ENCODE results near the gene TBC1D2B. TPM values are rescaled to one million over a fixed set of nuclear protein-coding genes. Genes with fewer than 3 reads are reported as not detected.

The TBC1D2B gene
- total and polyA plus RNA-seq, 3 donors from 2014 or later = 28.9 to 41.5 (median 40.6) TPM

GRCh38 chr15:78032671-78033070 lies 44.8 kb downstream of the TBC1D2B start:
- WGBS, 2 donors = 61 to 79% methylated on average over 4 of the region's 4 CpGs
- Histone ChIP-seq H3K4me3 (no peak overlapping the region), H3K9me3 (no peaks in the 10 kb centered on the region), H3K27ac (peak overlapping the region in 1 of 2 donors; percentile 1), H3K36me3 (ENCODE audit: low read depth, missing control alignments) (no peaks in the 10 kb centered on the region), H3K4me1 (peaks cover 24% of the 10 kb centered on the region), H3K27me3 (no peaks in the 10 kb centered on the region)
- TF ChIP-seq POLR2A (IDR thresholded peaks at IDR 0.05) = no peak
- TF ChIP-seq, protein P1, sequence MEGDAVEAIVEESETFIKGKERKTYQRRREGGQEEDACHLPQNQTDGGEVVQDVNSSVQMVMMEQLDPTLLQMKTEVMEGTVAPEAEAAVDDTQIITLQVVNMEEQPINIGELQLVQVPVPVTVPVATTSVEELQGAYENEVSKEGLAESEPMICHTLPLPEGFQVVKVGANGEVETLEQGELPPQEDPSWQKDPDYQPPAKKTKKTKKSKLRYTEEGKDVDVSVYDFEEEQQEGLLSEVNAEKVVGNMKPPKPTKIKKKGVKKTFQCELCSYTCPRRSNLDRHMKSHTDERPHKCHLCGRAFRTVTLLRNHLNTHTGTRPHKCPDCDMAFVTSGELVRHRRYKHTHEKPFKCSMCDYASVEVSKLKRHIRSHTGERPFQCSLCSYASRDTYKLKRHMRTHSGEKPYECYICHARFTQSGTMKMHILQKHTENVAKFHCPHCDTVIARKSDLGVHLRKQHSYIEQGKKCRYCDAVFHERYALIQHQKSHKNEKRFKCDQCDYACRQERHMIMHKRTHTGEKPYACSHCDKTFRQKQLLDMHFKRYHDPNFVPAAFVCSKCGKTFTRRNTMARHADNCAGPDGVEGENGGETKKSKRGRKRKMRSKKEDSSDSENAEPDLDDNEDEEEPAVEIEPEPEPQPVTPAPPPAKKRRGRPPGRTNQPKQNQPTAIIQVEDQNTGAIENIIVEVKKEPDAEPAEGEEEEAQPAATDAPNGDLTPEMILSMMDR (IDR thresholded peaks at IDR 0.05) = no peak
- intact Hi-C loops (cut with DNase I; ENCODE audit: low total_unique reads) = no loop called here
- DNase-seq = no peak

GRCh38 chr15:78024883-78025282 lies 52.6 kb downstream of the TBC1D2B start:
- intact Hi-C loops (cut with DNase I; ENCODE audit: low total_unique reads) = loop anchor here (2.0 kb wide), 1 partner anchor 40 kb away; no protein-coding TSS in a partner anchor
- Histone ChIP-seq H3K4me1 (peaks cover 23% of the 10 kb centered on the region), H3K9me3 (no peaks in the 10 kb centered on the region), H3K27ac (peak overlapping the region in 1 of 2 donors; percentile 20), H3K27me3 (no peaks in the 10 kb centered on the region), H3K4me3 (no peak overlapping the region), H3K36me3 (ENCODE audit: low read depth, missing control alignments) (no peaks in the 10 kb centered on the region)
- no peak for TF ChIP-seq POLR2A (IDR thresholded peaks at IDR 0.05)
- TF ChIP-seq, protein P1 (IDR thresholded peaks at IDR 0.05) = no peak
- WGBS, 2 donors = 78 to 89% methylated on average over 2 of the region's 2 CpGs
- DNase-seq = no peak

DNA sequence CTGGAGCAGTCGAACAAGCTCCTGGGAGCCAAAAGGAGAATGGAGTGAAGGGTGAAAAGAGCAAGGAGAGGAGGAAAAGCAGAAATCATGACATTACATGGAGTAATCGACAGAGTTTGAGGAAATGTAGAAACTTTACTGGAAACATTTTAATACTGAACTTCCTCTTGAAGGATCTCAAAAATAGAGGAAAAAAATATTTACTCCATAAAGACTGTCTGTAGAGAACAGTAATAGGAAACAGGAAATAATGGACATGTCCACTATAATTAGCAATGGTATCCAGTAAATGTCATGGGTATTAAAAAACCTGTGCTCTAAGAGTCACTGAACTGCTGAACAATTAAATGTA lies 53.0 kb downstream of the TBC1D2B start:
- peaks cover 23% of the 10 kb centered on the region for H3K4me1 ChIP-seq
- intact Hi-C loops (cut with DNase I; ENCODE audit: low total_unique reads) = loop anchor here (2.0 kb wide), 1 partner anchor 40 kb away; no protein-coding TSS in a partner anchor
- no peaks in the 10 kb centered on the region for H3K9me3 ChIP-seq
- H3K36me3 ChIP-seq (ENCODE audit: low read depth, missing control alignments) = no peaks in the 10 kb centered on the region
- no peaks in the 10 kb centered on the region for H3K27me3 ChIP-seq
- peak overlapping the region in 1 of 2 donors; percentile 20 for H3K27ac ChIP-seq
- TF ChIP-seq POLR2A (IDR thresholded peaks at IDR 0.05) = no peak
- TF ChIP-seq, protein P1 (IDR thresholded peaks at IDR 0.05) = no peak
- no peak for DNase-seq
- H3K4me3 ChIP-seq = no peak overlapping the region
- 39 to 49% methylated on average over 2 of the region's 2 CpGs for WGBS, 2 donors

DNA sequence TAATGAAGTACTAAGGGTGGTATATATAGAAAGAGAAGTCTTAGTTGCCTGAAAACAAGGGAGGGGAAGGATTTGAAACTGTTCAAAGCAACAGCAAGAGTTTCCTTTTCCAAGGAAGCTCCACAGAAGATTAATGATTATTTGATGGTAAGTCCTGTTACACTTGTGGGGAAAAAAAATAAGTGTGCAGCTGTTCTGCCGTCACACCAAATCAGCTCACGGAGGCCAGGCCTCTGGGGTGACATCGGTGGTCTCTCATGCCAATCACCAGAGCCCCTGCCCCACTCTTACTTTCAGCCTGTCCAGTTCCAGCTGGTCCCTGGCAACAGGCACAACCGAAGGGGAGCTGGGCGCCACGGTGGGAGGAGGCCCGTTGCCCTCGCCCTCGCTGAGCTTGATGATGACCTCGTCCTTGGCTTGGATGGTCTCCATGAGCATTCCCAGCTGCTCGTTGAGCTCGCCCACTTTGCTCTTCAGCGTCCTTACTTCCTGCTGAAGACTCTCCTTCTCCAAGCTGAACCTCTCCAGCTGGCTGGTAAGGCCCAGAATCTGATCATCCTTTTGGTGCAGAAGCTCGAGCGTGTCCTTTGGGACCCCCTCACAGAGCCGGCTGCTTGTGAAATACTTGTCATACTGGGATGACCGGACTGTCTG lies 53.5 kb downstream of the TBC1D2B start:
- DNase-seq = peak; percentile 52
- 43 to 51% methylated on average over 15 to 17 of the region's 17 CpGs for WGBS, 2 donors
- Histone ChIP-seq H3K36me3 (ENCODE audit: low read depth, missing control alignments) (no peaks in the 10 kb centered on the region), H3K4me1 (peaks cover 23% of the 10 kb centered on the region), H3K27ac (peak overlapping the region in 1 of 2 donors; percentile 24), H3K27me3 (no peaks in the 10 kb centered on the region), H3K4me3 (no peak overlapping the region), H3K9me3 (no peaks in the 10 kb centered on the region)
- no peak for TF ChIP-seq POLR2A (IDR thresholded peaks at IDR 0.05)
- TF ChIP-seq, protein P1 (IDR thresholded peaks at IDR 0.05) = no peak
- intact Hi-C loops (cut with DNase I; ENCODE audit: low total_unique reads) = loop anchor here (2.0 kb wide), 1 partner anchor 41 kb away; no protein-coding TSS in a partner anchor

All from testis (tissue), 3 donors.